Activated T-cell treated with anti-CD3 and anti-CD28 coated beads, Interleukin-2, amount 50 U/mL, for 72 hours (primary cell): ENCODE results near the gene SASH1. TPM values are rescaled to one million over a fixed set of nuclear protein-coding genes. Genes with fewer than 3 reads are reported as not detected.
"Not testable (repeated sequence)": the region's sequence is repeated elsewhere in the genome, so short reads cannot be mapped to it uniquely, and the experiment has no call there.

Source experiments
- ATAC-seq, 2 donors: fragments of 150-1000 bp; cut with Tn5 transposase; replicated peaks in 1 of 2; 2 replicates each; pipeline ENCODE4 v1.10.0; 2021; ENCODE audit warnings: moderate library complexity in 2 of 2, mild to moderate bottlenecking in 1 of 2
- DNase-seq, 2 donors: peaks; one replicate each; pipeline ENCODE4 v3.0.0; 2021 to 2022; ENCODE audit warnings: mixed read lengths in 1 of 2
- H3K27ac Mint-ChIP-seq: one replicate; pipeline ENCODE4 v1.8.0; 2022; ENCODE audit warnings: mild to moderate bottlenecking, moderate library complexity, mixed read lengths
- H3K27me3 Mint-ChIP-seq: one replicate; pipeline ENCODE4 v1.8.0; 2022; ENCODE audit warnings: low read depth, mixed read lengths
- H3K36me3 Mint-ChIP-seq, 2 donors: one replicate each; pipeline ENCODE4 v1.8.0; 2022; ENCODE audit warnings: mixed read lengths in 2 of 2, mild to moderate bottlenecking in 1 of 2; ENCODE audit not compliant: insufficient read depth in 2 of 2
- H3K4me1 Mint-ChIP-seq: one replicate; pipeline ENCODE4 v1.8.0; 2022; ENCODE audit warnings: low read depth, mixed read lengths
- H3K4me3 Mint-ChIP-seq, 2 donors: one replicate each; pipeline ENCODE4 v1.8.0; 2022; ENCODE audit warnings: mild to moderate bottlenecking in 2 of 2, mixed read lengths in 2 of 2, moderate library complexity in 2 of 2
- H3K9me3 Mint-ChIP-seq, 2 donors: one replicate each; pipeline ENCODE4 v1.8.0; 2022; ENCODE audit warnings: mixed read lengths in 2 of 2
- total RNA-seq, 2 donors: library from RNA; stranded (reverse); gene quantifications; one replicate each; pipeline ENCODE4 v1.2.3, GENCODE V29; 2022

Gene SASH1
- total RNA-seq, 2 donors from 2014 or later, result 0.91 to 3.5 TPM

GRCh38 chr6:148340586-148341297, 1.9 kb upstream of the SASH1 start:
- Mint-ChIP-seq H3K9me3 (no peaks in the 10 kb centered on the region), H3K36me3 (peaks cover 0 to 2% of the 10 kb centered on the region in 2 donors), H3K27ac (no peak overlapping the region), H3K4me3 (no peak overlapping the region), H3K4me1 (peaks cover 7% of the 10 kb centered on the region), H3K27me3 (peaks cover 30% of the 10 kb centered on the region)
- ATAC-seq (no peak), DNase-seq (no peak)

GRCh38 chr6:148342100-148342349, 613 bp upstream of the SASH1 start:
- peaks cover 41% of the 10 kb centered on the region for H3K27me3 Mint-ChIP-seq
- no peak overlapping the region for H3K27ac Mint-ChIP-seq
- ATAC-seq (no peak), DNase-seq (no peak)
- peaks cover 7% of the 10 kb centered on the region for H3K4me1 Mint-ChIP-seq
- peak overlapping the region; percentile 86 to 93 for H3K4me3 Mint-ChIP-seq
- H3K9me3 Mint-ChIP-seq, result no peaks in the 10 kb centered on the region
- H3K36me3 Mint-ChIP-seq, result peaks cover 0 to 2% of the 10 kb centered on the region in 2 donors

- Mint-ChIP-seq H3K27me3 (peaks cover 50% of the 10 kb centered on the region), H3K4me1 (peaks cover 7% of the 10 kb centered on the region), H3K9me3 (no peaks in the 10 kb centered on the region), H3K36me3 (peaks cover 0 to 2% of the 10 kb centered on the region in 2 donors), H3K4me3 (peak overlapping the region; percentile 15 to 60), H3K27ac (no peak overlapping the region)
- peak in 1 of 2 donors; percentile 7 for ATAC-seq
- DNase-seq, result no peak
These were observed 577 bp downstream of the SASH1 start for GRCh38 chr6:148343047-148343782.

GRCh38 chr6:148345176-148345575, 2.5 kb downstream of the SASH1 start:
- peaks cover 57% of the 10 kb centered on the region for H3K27me3 Mint-ChIP-seq
- peaks cover 0 to 2% of the 10 kb centered on the region in 2 donors for H3K36me3 Mint-ChIP-seq
- DNase-seq (no peak), ATAC-seq (no peak)
- H3K4me3 Mint-ChIP-seq, result no peak overlapping the region
- H3K9me3 Mint-ChIP-seq, result no peaks in the 10 kb centered on the region
- H3K4me1 Mint-ChIP-seq, result peaks cover 7% of the 10 kb centered on the region
- H3K27ac Mint-ChIP-seq, result no peak overlapping the region

GRCh38 chr6:148345578-148345977, 2.9 kb downstream of the SASH1 start:
- peaks cover 57% of the 10 kb centered on the region for H3K27me3 Mint-ChIP-seq
- H3K27ac Mint-ChIP-seq, result no peak overlapping the region
- H3K4me1 Mint-ChIP-seq, result peaks cover 7% of the 10 kb centered on the region
- peaks cover 0 to 2% of the 10 kb centered on the region in 2 donors for H3K36me3 Mint-ChIP-seq
- DNase-seq, result no peak
- no peaks in the 10 kb centered on the region for H3K9me3 Mint-ChIP-seq
- ATAC-seq, result no peak
- H3K4me3 Mint-ChIP-seq, result no peak overlapping the region

GRCh38 chr6:148346681-148347440, 4.2 kb downstream of the SASH1 start:
- no peak overlapping the region for H3K27ac Mint-ChIP-seq
- H3K4me3 Mint-ChIP-seq, result no peak overlapping the region
- H3K27me3 Mint-ChIP-seq, result peaks cover 56% of the 10 kb centered on the region
- H3K9me3 Mint-ChIP-seq, result no peaks in the 10 kb centered on the region
- ATAC-seq, result no peak
- no peak for DNase-seq
- peaks cover 7% of the 10 kb centered on the region for H3K4me1 Mint-ChIP-seq
- H3K36me3 Mint-ChIP-seq, result peaks cover 0 to 2% of the 10 kb centered on the region in 2 donors

- Mint-ChIP-seq H3K27ac (no peak overlapping the region), H3K27me3 (peaks cover 50% of the 10 kb centered on the region), H3K4me1 (peaks cover under 1% of the 10 kb centered on the region), H3K4me3 (no peak overlapping the region), H3K9me3 (no peaks in the 10 kb centered on the region), H3K36me3 (no peaks in the 10 kb centered on the region)
- DNase-seq (no peak), ATAC-seq (no peak)
These were observed 4.9 kb downstream of the SASH1 start for GRCh38 chr6:148347441-148348054.

- Mint-ChIP-seq H3K27me3 (peaks cover 47% of the 10 kb centered on the region), H3K36me3 (no peaks in the 10 kb centered on the region), H3K4me3 (no peak overlapping the region), H3K9me3 (no peaks in the 10 kb centered on the region), H3K27ac (no peak overlapping the region), H3K4me1 (no peaks in the 10 kb centered on the region)
- ATAC-seq (no peak), DNase-seq (no peak)
These were observed 5.7 kb downstream of the SASH1 start for GRCh38 chr6:148348335-148348734.

GRCh38 chr6:148348778-148349177, 6.1 kb downstream of the SASH1 start:
- Mint-ChIP-seq H3K4me1 (no peaks in the 10 kb centered on the region), H3K4me3 (no peak overlapping the region), H3K36me3 (no peaks in the 10 kb centered on the region), H3K27me3 (peaks cover 42% of the 10 kb centered on the region), H3K9me3 (no peaks in the 10 kb centered on the region), H3K27ac (no peak overlapping the region)
- no peak for DNase-seq
- no peak for ATAC-seq

GRCh38 chr6:148349466-148349865, 6.8 kb downstream of the SASH1 start:
- DNase-seq, result no peak
- no peak for ATAC-seq
- Mint-ChIP-seq H3K27ac (no peak overlapping the region), H3K27me3 (peaks cover 36% of the 10 kb centered on the region), H3K4me1 (no peaks in the 10 kb centered on the region), H3K36me3 (no peaks in the 10 kb centered on the region), H3K4me3 (no peak overlapping the region), H3K9me3 (no peaks in the 10 kb centered on the region)

- ATAC-seq, result no peak
- no peak for DNase-seq
- Mint-ChIP-seq H3K4me1 (no peaks in the 10 kb centered on the region), H3K9me3 (no peaks in the 10 kb centered on the region), H3K4me3 (no peak overlapping the region), H3K27me3 (peaks cover 22% of the 10 kb centered on the region), H3K27ac (no peak overlapping the region), H3K36me3 (no peaks in the 10 kb centered on the region)
These were observed 8.7 kb downstream of the SASH1 start for GRCh38 chr6:148351309-148351708.

- not testable (repeated sequence) for H3K36me3 Mint-ChIP-seq, H3K4me3 Mint-ChIP-seq
These were observed 9.8 kb downstream of the SASH1 start for GRCh38 chr6:148352421-148352820.

GRCh38 chr6:148358196-148358785, 15.7 kb downstream of the SASH1 start:
- ATAC-seq (no peak), DNase-seq (no peak)
- Mint-ChIP-seq H3K27ac (no peak overlapping the region), H3K36me3 (peaks cover 0 to 1% of the 10 kb centered on the region in 2 donors), H3K4me3 (no peak overlapping the region), H3K4me1 (no peaks in the 10 kb centered on the region), H3K9me3 (no peaks in the 10 kb centered on the region), H3K27me3 (no peaks in the 10 kb centered on the region)

More at GRCh38 chr6:148352421-148352820, 9.8 kb downstream of the SASH1 start:
- not testable (repeated sequence) for H3K4me1 Mint-ChIP-seq, ATAC-seq, H3K27ac Mint-ChIP-seq, H3K9me3 Mint-ChIP-seq, DNase-seq
- peaks cover 12% of the 10 kb centered on the region for H3K27me3 Mint-ChIP-seq
